ENCODE measurements around the gene UNC45B.

DNA sequence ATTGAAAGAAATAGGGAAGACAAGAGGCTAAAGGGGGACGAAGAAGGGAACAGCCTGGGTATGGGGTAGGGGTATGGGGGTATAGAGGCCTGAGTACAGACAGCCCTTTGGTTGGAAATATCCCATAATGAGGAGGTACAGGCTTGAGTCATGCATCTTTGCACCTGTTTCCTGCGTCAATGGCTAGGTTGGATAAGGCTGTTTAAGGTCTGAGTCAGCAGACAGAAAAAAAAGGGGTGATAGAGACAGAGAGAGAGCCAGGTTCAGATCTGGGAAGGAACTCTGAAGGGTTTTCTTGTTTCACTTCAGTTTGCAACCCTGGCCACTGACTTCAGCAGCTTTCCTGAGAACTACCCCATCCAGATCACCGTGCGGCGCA lies 17.7 kb upstream of the UNC45B start:
- no peak for TF ChIP-seq POLR2A (IDR thresholded peaks at IDR 0.05)
- TF ChIP-seq, protein P1, sequence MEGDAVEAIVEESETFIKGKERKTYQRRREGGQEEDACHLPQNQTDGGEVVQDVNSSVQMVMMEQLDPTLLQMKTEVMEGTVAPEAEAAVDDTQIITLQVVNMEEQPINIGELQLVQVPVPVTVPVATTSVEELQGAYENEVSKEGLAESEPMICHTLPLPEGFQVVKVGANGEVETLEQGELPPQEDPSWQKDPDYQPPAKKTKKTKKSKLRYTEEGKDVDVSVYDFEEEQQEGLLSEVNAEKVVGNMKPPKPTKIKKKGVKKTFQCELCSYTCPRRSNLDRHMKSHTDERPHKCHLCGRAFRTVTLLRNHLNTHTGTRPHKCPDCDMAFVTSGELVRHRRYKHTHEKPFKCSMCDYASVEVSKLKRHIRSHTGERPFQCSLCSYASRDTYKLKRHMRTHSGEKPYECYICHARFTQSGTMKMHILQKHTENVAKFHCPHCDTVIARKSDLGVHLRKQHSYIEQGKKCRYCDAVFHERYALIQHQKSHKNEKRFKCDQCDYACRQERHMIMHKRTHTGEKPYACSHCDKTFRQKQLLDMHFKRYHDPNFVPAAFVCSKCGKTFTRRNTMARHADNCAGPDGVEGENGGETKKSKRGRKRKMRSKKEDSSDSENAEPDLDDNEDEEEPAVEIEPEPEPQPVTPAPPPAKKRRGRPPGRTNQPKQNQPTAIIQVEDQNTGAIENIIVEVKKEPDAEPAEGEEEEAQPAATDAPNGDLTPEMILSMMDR (IDR thresholded peaks at IDR 0.05), result no peak
- no peak for TF ChIP-seq EP300 (IDR thresholded peaks at IDR 0.05; ENCODE audit: low read depth)
